GM19238 (cell line): Measurements from ENCODE around the gene ADCK1.
"Not testable (repeated sequence)": the region's sequence is repeated elsewhere in the genome, so short reads cannot be mapped to it uniquely, and the experiment has no call there.

Source experiments
- DNase-seq: peaks from one replicate; pipeline ENCODE4 v3.0.0; 2011; ENCODE audit warnings: low spot score; ENCODE audit not compliant: insufficient read length

The ADCK1 gene

DNA sequence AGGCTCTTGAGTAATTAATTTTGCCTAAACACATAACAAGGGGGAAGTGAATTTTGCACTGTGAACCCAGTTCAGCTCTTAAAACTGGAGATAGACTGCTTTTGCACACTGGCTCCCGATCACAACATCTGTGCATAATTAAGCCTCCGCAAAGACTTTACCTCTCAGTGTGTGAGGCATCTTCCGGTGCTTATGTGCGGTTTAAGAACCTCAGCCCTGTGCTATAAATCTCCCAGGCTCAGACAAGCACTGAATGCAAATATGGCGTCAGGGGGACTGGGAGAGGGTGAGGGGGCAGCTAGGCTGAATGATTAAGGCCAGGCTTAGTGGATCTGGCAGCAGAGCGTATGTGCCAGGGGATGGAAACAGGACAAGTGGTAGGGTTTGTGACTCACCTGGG, 103.3 kb downstream of the ADCK1 start:
- no peak for DNase-seq

DNA sequence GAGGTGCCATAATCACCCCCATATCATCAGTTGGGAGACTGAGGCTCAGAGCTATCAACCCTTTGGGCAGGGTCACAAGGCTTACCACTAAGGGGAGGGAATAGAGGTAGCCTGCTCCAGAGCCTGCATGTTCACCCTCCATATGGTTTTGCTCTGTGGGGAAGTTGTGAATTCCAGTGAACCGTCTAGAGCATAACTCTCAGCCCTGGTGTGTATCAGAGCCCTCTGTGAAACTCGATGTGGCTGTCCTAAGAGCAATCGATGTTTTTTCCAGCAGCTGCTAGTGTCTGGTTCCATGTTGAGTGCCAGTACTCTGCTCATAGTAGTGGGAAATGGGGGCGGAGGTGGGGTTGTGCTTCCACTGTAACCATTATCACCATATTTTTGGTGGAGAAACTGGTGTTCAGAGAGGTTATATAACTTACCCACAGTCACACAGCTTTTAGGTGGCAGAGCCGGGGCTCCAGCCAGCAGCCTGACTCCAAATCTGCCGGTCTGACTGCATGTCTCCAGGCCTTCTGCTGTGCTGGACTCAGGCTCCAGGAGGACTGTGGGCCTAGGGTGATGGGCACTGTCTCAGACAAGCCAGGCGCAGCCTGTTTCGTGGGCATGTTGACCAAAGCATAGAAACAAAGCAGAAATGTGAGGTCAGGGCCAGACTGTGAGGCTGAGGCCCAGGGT, 104.2 kb downstream of the ADCK1 start:
- DNase-seq: no peak

DNA sequence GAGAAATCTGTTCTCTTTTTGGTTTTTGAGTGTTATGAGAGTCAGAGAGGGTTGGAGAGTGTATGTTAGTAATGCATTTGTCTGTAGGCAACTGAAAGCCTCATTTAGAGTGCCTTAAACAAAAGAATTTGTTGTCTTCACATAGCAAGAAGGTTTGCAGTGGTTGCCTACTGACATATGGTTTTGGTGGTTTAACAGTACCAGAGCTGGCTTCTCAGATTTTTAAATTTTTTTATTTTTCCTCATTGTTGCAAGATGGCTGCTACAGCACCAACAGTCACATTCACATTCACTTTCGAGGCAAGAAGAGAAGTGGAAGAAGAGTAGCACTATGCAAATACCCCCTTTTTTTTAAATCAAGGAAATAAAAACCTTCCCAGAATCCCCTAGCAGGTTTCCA, 106.5 kb downstream of the ADCK1 start:
- no peak for DNase-seq

DNA sequence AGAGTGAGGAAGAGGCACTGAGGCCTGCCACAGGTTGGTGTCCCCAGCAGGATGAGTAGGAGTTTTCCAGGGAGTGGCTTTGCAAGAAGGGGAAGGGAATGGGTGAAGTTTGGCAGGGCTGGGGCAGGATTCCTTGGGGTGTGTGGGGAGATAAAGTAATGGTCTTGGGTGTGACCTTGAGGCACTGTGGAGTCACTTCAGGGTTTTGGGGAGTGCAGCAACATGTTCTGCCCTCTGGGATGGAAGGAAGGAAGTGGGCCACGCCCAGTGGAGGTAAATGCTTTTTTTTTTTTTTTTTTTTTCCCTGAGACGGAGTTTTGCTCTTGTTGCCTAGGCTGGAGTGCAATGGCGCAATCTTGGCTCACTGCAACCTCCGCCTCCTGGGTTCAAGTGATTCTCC, 108.9 kb downstream of the ADCK1 start:
- DNase-seq: no peak

- no peak for DNase-seq
Observed at GRCh38 chr14:77909911-77910310, 110.0 kb downstream of the ADCK1 start.

DNA sequence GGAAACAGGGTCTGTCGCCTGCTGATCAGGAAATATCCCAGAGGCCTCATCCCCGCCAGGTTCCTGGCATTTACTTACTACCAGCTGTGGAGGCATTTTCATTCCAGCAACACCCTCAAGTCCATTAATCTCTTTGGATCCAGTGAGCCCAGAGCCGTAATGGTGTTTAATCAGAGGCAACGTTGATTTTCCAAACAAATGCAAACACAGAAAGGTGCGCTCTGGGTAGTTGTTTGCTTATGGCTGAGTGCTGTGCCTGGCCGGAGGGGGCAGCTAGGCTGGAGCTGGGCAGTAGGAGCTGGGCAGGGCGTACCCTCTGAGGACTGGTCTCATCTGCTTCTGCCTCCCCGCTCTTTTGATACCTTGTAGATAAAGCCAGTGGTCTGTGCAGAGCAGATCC, 110.6 kb downstream of the ADCK1 start:
- no peak for DNase-seq

DNA sequence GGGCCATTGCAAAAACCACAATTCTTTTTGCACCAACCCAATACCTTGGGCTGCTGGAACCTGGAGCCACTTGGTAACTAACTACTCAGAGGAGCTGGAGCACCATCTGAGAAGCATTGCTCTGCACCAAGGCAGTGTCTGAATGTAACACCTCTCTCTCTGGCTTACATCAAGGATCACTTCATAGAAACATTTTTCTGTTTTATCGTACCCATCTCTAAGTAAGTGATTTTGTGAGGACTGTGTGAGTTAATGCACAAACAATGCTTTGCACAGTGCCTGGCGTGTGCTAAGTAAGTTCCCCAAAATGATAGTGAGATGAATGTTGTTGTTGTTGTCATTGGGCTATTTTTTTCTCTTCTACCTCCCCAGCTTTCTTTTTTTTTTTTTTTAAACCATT, 111.4 kb downstream of the ADCK1 start:
- no peak for DNase-seq

GRCh38 chr14:77912754-77913556, 113.0 kb downstream of the ADCK1 start:
- no peak for DNase-seq

GRCh38 chr14:77914073-77914721, 114.3 kb downstream of the ADCK1 start:
- no peak for DNase-seq

- DNase-seq: not testable (repeated sequence)
Observed at GRCh38 chr14:77915390-77915789, 115.5 kb downstream of the ADCK1 start.

DNA sequence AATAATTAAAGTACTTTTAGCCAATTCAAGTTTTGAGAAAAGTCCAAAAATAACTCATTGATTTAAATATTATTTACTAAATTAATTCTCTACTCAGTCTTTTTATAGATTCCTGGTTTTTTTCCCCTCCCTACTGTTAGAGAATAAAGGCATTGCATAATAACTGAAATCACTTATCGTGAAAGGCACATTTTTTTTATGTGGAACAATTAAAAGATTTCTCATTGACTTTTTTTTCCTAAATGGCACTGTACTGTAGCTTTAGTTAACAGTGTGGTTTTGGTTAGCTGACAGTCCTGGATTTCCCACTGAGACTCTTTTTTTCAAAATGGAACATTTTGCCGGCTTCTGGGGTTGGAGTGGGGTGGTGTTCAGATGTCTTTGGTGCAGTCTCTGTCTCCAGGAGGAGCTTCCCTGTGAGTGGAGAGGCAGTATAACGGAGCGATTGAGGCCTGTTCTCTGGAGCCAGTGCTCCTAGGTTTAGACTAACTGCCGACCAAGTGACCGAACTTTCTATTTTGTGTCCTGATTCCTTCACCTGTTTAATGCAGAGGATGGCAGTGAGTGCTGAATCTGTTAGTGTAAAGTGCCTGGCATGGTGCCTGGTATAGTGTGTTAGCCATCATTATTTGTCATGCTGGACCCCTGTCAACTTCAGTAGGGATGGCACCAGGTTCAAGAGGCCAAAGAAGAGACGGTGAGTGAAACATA, 117.7 kb downstream of the ADCK1 start:
- DNase-seq: no peak

DNA sequence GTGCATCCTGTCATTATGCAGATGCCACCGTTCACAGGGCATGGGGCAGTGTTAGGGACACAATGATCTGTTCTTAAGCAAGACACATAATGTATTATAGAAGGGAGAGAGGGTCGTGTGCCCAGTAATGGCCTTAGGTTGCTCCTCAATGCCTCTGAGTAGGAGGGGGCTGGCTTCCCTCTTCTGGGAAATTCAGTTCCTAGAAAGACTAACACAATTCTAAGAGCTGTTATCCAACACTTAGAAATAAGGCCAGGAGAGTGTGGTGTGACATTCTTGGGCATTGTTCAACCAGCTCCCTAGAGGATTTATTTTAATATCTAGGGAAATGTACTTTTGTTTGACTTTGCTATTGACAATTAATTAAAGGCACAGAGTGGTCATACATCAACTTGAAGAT, 118.5 kb downstream of the ADCK1 start:
- DNase-seq: no peak

DNA sequence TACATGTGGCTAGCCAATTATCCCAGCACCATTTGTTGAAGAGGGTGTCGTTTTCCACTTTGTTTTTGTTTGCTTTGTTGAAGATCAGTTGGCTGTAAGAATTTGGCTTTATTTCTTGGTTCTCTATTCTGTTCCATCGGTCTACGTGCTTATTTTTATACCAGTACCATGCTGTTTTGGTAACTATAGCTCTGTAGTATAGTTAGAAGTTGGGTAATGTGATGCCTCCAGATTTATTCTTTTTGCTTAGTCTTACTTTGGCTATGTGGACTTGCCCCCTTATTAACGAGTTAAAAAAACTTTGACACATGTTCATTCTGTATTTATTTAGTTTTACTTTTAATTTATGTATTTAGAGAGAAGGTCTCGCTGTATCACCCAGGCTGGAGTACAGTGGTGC, 120.4 kb downstream of the ADCK1 start:
- DNase-seq: no peak

DNA sequence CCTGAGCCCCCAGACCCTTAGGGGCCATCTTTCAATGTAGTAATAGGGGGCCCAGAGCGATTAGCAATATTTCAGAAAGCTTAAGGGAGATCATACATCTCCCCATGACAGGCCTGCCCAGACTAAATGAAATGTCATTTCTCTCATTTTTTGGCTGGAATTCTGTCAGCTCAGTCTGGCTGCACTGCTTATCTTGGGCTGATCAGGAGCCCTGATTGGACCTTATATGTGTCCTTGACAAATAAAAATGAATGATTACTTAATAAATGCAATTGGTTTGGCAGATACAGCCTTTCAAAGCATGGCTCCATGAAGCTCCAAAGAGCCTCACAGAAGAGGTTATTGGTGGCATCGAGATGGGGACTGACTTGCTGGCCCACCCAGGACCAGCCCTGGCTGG, 121.9 kb downstream of the ADCK1 start:
- no peak for DNase-seq

- no peak for DNase-seq
Observed at GRCh38 chr14:77923131-77923936, 123.4 kb downstream of the ADCK1 start.

GRCh38 chr14:77924141-77924948, 124.4 kb downstream of the ADCK1 start:
- no peak for DNase-seq

DNA sequence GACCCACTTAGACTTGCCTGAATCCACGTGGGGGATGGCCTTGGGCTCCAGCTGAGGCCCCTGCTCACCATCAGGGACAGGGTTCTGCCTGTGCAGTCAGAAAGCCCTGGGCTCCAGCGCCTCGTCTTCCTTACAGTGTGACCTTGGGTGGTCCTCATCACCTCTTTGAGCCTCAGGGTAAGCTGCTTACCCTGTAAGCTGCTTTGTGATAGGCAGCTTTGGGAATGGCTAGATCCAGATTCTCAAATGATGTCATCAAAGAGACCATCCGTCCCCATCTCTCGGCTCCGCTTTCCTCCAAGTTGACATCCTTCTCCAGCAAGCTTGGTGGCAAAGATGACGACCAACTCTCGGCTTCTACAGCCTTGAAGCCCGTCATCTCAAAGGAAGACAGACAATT, 127.0 kb downstream of the ADCK1 start:
- DNase-seq: no peak

- DNase-seq: no peak
Observed at GRCh38 chr14:77931441-77931840, 131.5 kb downstream of the ADCK1 start.

DNA sequence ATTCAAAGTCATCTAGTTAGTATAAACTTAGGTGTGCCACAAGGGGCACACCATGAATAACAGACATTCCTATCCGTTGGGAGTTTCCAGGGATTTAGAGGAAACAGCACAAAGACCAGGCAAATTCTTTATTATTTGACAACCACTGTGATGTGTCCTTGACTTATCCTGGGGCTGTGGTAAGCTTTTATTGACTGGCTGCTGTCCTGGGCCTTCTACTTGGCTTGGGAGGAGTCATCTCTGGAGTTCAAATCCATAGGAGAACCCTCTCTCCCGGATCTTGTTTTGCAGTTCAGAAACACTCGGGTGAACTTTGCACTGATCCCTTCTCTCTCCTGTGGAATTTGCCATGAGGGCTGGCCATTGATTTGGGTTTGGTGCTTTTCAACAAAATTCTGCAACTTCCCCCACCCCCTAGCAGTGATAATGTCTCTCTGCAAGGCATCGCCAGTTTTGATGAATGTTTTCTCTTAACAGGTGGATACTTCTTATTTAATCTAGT, 136.3 kb downstream of the ADCK1 start:
- DNase-seq: no peak

DNA sequence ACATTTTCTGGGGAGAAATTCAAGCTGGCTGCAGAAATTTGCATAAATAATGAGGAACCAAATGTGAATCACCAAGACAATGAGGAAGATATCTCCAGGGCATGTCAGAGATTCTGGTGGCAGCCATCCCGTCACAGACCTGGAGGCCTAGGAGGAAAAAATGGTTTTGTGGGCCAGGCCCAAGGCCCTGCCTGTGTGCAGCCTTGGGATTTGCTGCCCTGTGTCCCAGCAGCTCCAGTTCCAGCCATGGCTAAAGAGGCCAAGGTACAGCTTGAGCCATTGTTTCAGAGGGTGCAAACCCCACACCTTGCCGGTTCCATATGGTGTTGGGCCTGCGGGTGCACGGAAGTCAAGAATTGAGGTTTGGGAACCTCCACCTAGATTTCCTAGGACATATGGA, 147.5 kb downstream of the ADCK1 start:
- DNase-seq: no peak
